Karpas-422 (cell line): ENCODE measurements around the gene CEP126. TPM values are rescaled to one million over a fixed set of nuclear protein-coding genes. Genes with fewer than 3 reads are reported as not detected.
A peak's percentile ranks its signal among the peaks of the same experiment; 100 is the strongest.

Source experiments
- DNase-seq: peaks from one replicate; pipeline ENCODE4 v3.0.0-alpha.2; 2015
- H2AFZ ChIP-seq: fragments of 200-600 bp; sonication (generic); 2 replicates; pipeline ENCODE4 v1.6.1; 2014; ENCODE audit warnings: antibody characterized with exemption, low read length, mixed read lengths
- H3K27ac ChIP-seq: fragments of 200-600 bp; sonication (generic); 2 replicates; pipeline ENCODE4 v1.5.1; 2014; ENCODE audit warnings: mild to moderate bottlenecking, low read length, moderate library complexity
- H3K27me3 ChIP-seq: fragments of 200-600 bp; sonication (generic); 2 replicates; pipeline ENCODE4 v1.6.1; 2014; ENCODE audit warnings: low read length, mixed read lengths
- H3K36me3 ChIP-seq: fragments of 200-600 bp; sonication (generic); 2 replicates; pipeline ENCODE4 v1.6.1; 2014; ENCODE audit warnings: low read length, mixed read lengths; ENCODE audit not compliant: insufficient read depth
- H3K4me1 ChIP-seq: fragments of 200-600 bp; sonication (generic); 2 replicates; pipeline ENCODE4 v1.6.1; 2014; ENCODE audit warnings: mild to moderate bottlenecking, low read length, mixed read lengths
- H3K4me2 ChIP-seq: fragments of 200-600 bp; sonication (generic); 2 replicates; pipeline ENCODE4 v1.6.1; 2014; ENCODE audit warnings: low read length, low read depth, mild to moderate bottlenecking; ENCODE audit not compliant: poor library complexity, severe bottlenecking
- H3K4me3 ChIP-seq: fragments of 200-600 bp; sonication (generic); 2 replicates; pipeline ENCODE4 v1.5.1; 2014; ENCODE audit warnings: mild to moderate bottlenecking, antibody characterized with exemption, low read length, mixed read lengths
- H3K79me2 ChIP-seq: fragments of 200-600 bp; sonication (generic); 2 replicates; pipeline ENCODE4 v1.6.1; 2014; ENCODE audit warnings: mild to moderate bottlenecking, low read length, mixed read lengths
- H3K9ac ChIP-seq: fragments of 200-600 bp; sonication (generic); 2 replicates; pipeline ENCODE4 v1.6.0; 2014; ENCODE audit warnings: low read length
- H3K9me2 ChIP-seq: fragments of 200-600 bp; sonication (generic), shearing (Covaris generic); replicated peaks from 2 replicates; pipeline ENCODE4 v1.6.0; 2014; ENCODE audit warnings: mild to moderate bottlenecking, low read length, moderate library complexity; ENCODE audit not compliant: insufficient read depth
- H3K9me3 ChIP-seq: fragments of 300-700, 200-600 bp; sonication (generic); 2 replicates; pipeline ENCODE4 v1.6.1; 2014; ENCODE audit warnings: low read length, mixed read lengths
- H4K20me1 ChIP-seq: fragments of 200-600 bp; sonication (generic); 2 replicates; pipeline ENCODE4 v1.6.1; 2014; ENCODE audit warnings: mild to moderate bottlenecking, antibody characterized with exemption, low read length, low read depth; ENCODE audit not compliant: insufficient read depth
- total RNA-seq: library from RNA; depleted of rRNA; stranded (reverse); fragments of >200 nt; shearing (Covaris generic); gene quantifications from 2 replicates; pipeline ENCODE4 v1.2.3, GENCODE V29; 2014; ENCODE audit warnings: low replicate concordance

CEP126 gene
- total RNA-seq, 1 experiment from 2014 or later, result 4.8 TPM

- Histone ChIP-seq H3K4me2 (no peak overlapping the region), H2AFZ (no peak overlapping the region), H3K9me2 (no peaks in the 10 kb centered on the region), H3K4me1 (no peaks in the 10 kb centered on the region), H4K20me1 (no peaks in the 10 kb centered on the region), H3K79me2 (no peaks in the 10 kb centered on the region), H3K27ac (no peak overlapping the region), H3K27me3 (no peaks in the 10 kb centered on the region), H3K4me3 (no peak overlapping the region), H3K36me3 (no peaks in the 10 kb centered on the region), H3K9ac (no peak overlapping the region), H3K9me3 (no peaks in the 10 kb centered on the region)
- DNase-seq, result no peak
These were observed 90.5 kb downstream of the CEP126 start for GRCh38 chr11:102005306-102005705.

GRCh38 chr11:102006835-102007566 is 92.2 kb downstream of the CEP126 start:
- Histone ChIP-seq H3K27ac (no peak overlapping the region), H2AFZ (no peak overlapping the region), H3K4me1 (no peaks in the 10 kb centered on the region), H3K4me3 (no peak overlapping the region), H3K4me2 (no peak overlapping the region), H3K9me3 (no peaks in the 10 kb centered on the region), H3K79me2 (no peaks in the 10 kb centered on the region), H3K9me2 (no peaks in the 10 kb centered on the region), H4K20me1 (no peaks in the 10 kb centered on the region), H3K36me3 (no peaks in the 10 kb centered on the region), H3K9ac (no peak overlapping the region), H3K27me3 (no peaks in the 10 kb centered on the region)
- no peak for DNase-seq

GRCh38 chr11:102007567-102008437 is 93.0 kb downstream of the CEP126 start:
- Histone ChIP-seq H3K27me3 (no peaks in the 10 kb centered on the region), H3K4me2 (no peak overlapping the region), H4K20me1 (no peaks in the 10 kb centered on the region), H3K36me3 (no peaks in the 10 kb centered on the region), H3K27ac (no peak overlapping the region), H3K9ac (no peak overlapping the region), H3K9me2 (no peaks in the 10 kb centered on the region), H2AFZ (no peak overlapping the region), H3K4me3 (no peak overlapping the region), H3K9me3 (no peaks in the 10 kb centered on the region), H3K79me2 (no peaks in the 10 kb centered on the region), H3K4me1 (no peaks in the 10 kb centered on the region)
- peak; percentile 92 for DNase-seq

GRCh38 chr11:102010776-102011494 is 96.1 kb downstream of the CEP126 start:
- no peak overlapping the region for H3K27ac ChIP-seq
- H3K4me3 ChIP-seq, result no peak overlapping the region
- H3K9ac ChIP-seq, result no peak overlapping the region
- H3K9me2 ChIP-seq, result no peaks in the 10 kb centered on the region
- DNase-seq, result no peak
- no peaks in the 10 kb centered on the region; the same call in 1 of the 2 replicates for H3K27me3 ChIP-seq
- H3K36me3 ChIP-seq, result no peaks in the 10 kb centered on the region
- no peaks in the 10 kb centered on the region for H4K20me1 ChIP-seq
- H3K9me3 ChIP-seq, result no peaks in the 10 kb centered on the region
- H3K79me2 ChIP-seq, result no peaks in the 10 kb centered on the region
- H2AFZ ChIP-seq, result no peak overlapping the region
- H3K4me1 ChIP-seq, result no peaks in the 10 kb centered on the region
- H3K4me2 ChIP-seq, result no peak overlapping the region

GRCh38 chr11:102012946-102013345 is 98.1 kb downstream of the CEP126 start:
- Histone ChIP-seq H3K9ac (no peak overlapping the region), H3K79me2 (no peaks in the 10 kb centered on the region), H2AFZ (no peak overlapping the region), H4K20me1 (no peaks in the 10 kb centered on the region), H3K36me3 (no peaks in the 10 kb centered on the region), H3K9me2 (no peaks in the 10 kb centered on the region), H3K4me3 (no peak overlapping the region), H3K9me3 (no peaks in the 10 kb centered on the region), H3K4me2 (no peak overlapping the region), H3K4me1 (no peaks in the 10 kb centered on the region), H3K27me3 (no peaks in the 10 kb centered on the region; the same call in 1 of the 2 replicates), H3K27ac (no peak overlapping the region)
- no peak for DNase-seq

- no peaks in the 10 kb centered on the region for H3K9me3 ChIP-seq
- no peaks in the 10 kb centered on the region; the same call in 1 of the 2 replicates for H3K27me3 ChIP-seq
- no peak overlapping the region for H2AFZ ChIP-seq
- DNase-seq, result no peak
- no peaks in the 10 kb centered on the region for H3K4me1 ChIP-seq
- no peaks in the 10 kb centered on the region for H3K9me2 ChIP-seq
- no peak overlapping the region for H3K4me3 ChIP-seq
- no peaks in the 10 kb centered on the region for H3K36me3 ChIP-seq
- H3K79me2 ChIP-seq, result no peaks in the 10 kb centered on the region
- H3K9ac ChIP-seq, result no peak overlapping the region
- no peaks in the 10 kb centered on the region for H4K20me1 ChIP-seq
- no peak overlapping the region for H3K4me2 ChIP-seq
- H3K27ac ChIP-seq, result no peak overlapping the region
These were observed 99.9 kb downstream of the CEP126 start for GRCh38 chr11:102014756-102015155.

- no peak overlapping the region for H3K27ac ChIP-seq
- H3K79me2 ChIP-seq, result no peaks in the 10 kb centered on the region
- H3K4me3 ChIP-seq, result no peak overlapping the region
- no peak overlapping the region for H2AFZ ChIP-seq
- DNase-seq, result no peak
- H3K9me3 ChIP-seq, result no peaks in the 10 kb centered on the region
- no peak overlapping the region for H3K4me2 ChIP-seq
- no peaks in the 10 kb centered on the region for H3K4me1 ChIP-seq
- H3K36me3 ChIP-seq, result no peaks in the 10 kb centered on the region
- no peak overlapping the region for H3K9ac ChIP-seq
- no peaks in the 10 kb centered on the region; the same call in 1 of the 2 replicates for H3K27me3 ChIP-seq
- H3K9me2 ChIP-seq, result no peaks in the 10 kb centered on the region
- H4K20me1 ChIP-seq, result no peaks in the 10 kb centered on the region
These were observed 102.2 kb downstream of the CEP126 start for GRCh38 chr11:102017026-102017425.

- H3K4me1 ChIP-seq, result no peaks in the 10 kb centered on the region
- H3K79me2 ChIP-seq, result no peaks in the 10 kb centered on the region
- H3K36me3 ChIP-seq, result no peaks in the 10 kb centered on the region
- H3K4me3 ChIP-seq, result no peak overlapping the region
- no peak overlapping the region for H3K4me2 ChIP-seq
- H3K9ac ChIP-seq, result no peak overlapping the region
- no peak for DNase-seq
- no peak overlapping the region for H3K27ac ChIP-seq
- H2AFZ ChIP-seq, result no peak overlapping the region
- H4K20me1 ChIP-seq, result no peaks in the 10 kb centered on the region
- H3K9me3 ChIP-seq, result no peaks in the 10 kb centered on the region
- H3K9me2 ChIP-seq, result no peaks in the 10 kb centered on the region
- no peaks in the 10 kb centered on the region for H3K27me3 ChIP-seq
These were observed 111.4 kb downstream of the CEP126 start for GRCh38 chr11:102026217-102026616.
